ENCODE results near the gene DLEC1.

- no peak for TF ChIP-seq CTCF (IDR thresholded peaks at IDR 0.05; ENCODE audit: insufficient read depth, low read length, poor library complexity, severe bottlenecking)
- no peak for TF ChIP-seq EZH2phosphoT487 (conservative IDR thresholded peaks at IDR 0.05; ENCODE audit: low read length)
Measured at GRCh38 chr3:37990527-37990926, 48.5 kb upstream of the DLEC1 start, which contains the start of gene VILL.

Measured in SU-DHL-6 (cell line).